Progenitor cell of endocrine pancreas (in vitro differentiated cells): ENCODE results near the gene DOCK2. TPM values are rescaled to one million over a fixed set of nuclear protein-coding genes. Genes with fewer than 3 reads are reported as not detected.

Source experiments
- DNase-seq: peaks from one replicate; pipeline ENCODE4 v3.0.0; 2021; ENCODE audit warnings: low spot score; ENCODE audit not compliant: unreplicated experiment
- H3K27ac Mint-ChIP-seq: 2 replicates; pipeline ENCODE4 v1.8.0; 2021; ENCODE audit warnings: mild to moderate bottlenecking, moderate library complexity, mixed read lengths
- H3K27me3 Mint-ChIP-seq: 2 replicates; pipeline ENCODE4 v1.8.0; 2021; ENCODE audit warnings: mixed read lengths
- H3K36me3 Mint-ChIP-seq: 2 replicates; pipeline ENCODE4 v1.8.0; 2022; ENCODE audit warnings: mixed read lengths; ENCODE audit not compliant: insufficient read depth
- H3K4me1 Mint-ChIP-seq: 2 replicates; pipeline ENCODE4 v1.8.0; 2021; ENCODE audit warnings: low read depth, mixed read lengths
- H3K4me3 Mint-ChIP-seq: 2 replicates; pipeline ENCODE4 v1.8.0; 2021; ENCODE audit warnings: low read depth, mild to moderate bottlenecking, moderate library complexity, mixed read lengths
- H3K9me3 Mint-ChIP-seq: 2 replicates; pipeline ENCODE4 v1.8.0; 2021; ENCODE audit warnings: low read depth, mixed read lengths
- CTCF ChIP-seq: fragments of 200-600 bp; sonication (generic); IDR thresholded peaks from one replicate; pipeline ENCODE4 v1.5.0; 2021; ENCODE audit warnings: antibody characterized with exemption, mild to moderate bottlenecking; ENCODE audit not compliant: unreplicated experiment
- total RNA-seq: library from RNA; stranded (reverse); gene quantifications from 2 replicates; pipeline ENCODE4 v1.2.1, GENCODE V29; 2021

DOCK2 gene
- total RNA-seq, 1 donor from 2014 or later: not detected

DNA sequence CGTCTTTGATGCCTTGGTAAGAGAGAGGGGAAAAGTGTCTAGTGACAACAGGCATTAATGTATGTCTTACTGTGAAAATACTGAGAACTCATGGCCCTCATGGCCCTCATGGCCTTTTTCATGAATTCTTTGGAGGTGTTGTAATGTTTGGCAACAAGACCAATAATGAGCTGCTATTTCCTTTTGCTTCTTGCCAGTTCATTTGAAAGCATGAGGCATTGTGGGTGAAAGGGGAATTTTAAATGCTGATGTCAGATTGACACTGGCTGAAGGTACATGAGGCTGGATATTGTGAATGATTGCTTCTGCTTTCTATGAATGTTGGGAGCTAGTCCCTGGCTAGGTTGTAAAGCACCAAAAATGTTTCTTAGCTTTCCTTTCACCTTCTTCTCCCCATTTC, 79.2 kb downstream of the DOCK2 start:
- Mint-ChIP-seq H3K4me3 (no peak overlapping the region), H3K27ac (no peak overlapping the region), H3K27me3 (peaks cover 54% of the 10 kb centered on the region), H3K36me3 (no peaks in the 10 kb centered on the region), H3K4me1 (no peaks in the 10 kb centered on the region), H3K9me3 (no peaks in the 10 kb centered on the region)
- no peak for TF ChIP-seq CTCF
- no peak for DNase-seq

DNA sequence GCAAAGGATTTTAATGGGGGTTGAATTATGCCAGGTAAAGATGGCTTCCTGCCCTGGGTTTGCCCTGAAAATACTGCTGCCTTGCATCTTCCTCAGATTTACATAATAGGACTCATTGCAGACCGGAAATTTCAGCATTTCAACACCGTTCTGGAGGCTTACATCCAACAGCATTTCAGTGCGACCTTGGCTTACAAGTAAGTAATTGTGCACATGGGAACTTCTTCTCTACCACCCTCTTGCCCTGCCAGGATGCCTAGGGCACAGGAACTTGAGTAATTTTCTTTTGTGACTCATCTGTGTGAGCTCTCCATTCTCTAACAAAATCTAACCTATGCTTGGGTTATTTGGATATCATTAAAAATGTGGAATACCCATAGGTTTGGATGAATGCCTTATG, 80.2 kb downstream of the DOCK2 start:
- peaks cover 53% of the 10 kb centered on the region for H3K27me3 Mint-ChIP-seq
- no peaks in the 10 kb centered on the region for H3K9me3 Mint-ChIP-seq
- no peak for TF ChIP-seq CTCF
- no peaks in the 10 kb centered on the region for H3K4me1 Mint-ChIP-seq
- no peak overlapping the region for H3K27ac Mint-ChIP-seq
- H3K4me3 Mint-ChIP-seq: no peak overlapping the region
- no peak for DNase-seq
- no peaks in the 10 kb centered on the region for H3K36me3 Mint-ChIP-seq

- Mint-ChIP-seq H3K9me3 (no peaks in the 10 kb centered on the region), H3K4me3 (no peak overlapping the region), H3K4me1 (no peaks in the 10 kb centered on the region), H3K27me3 (peaks cover 55% of the 10 kb centered on the region), H3K27ac (no peak overlapping the region), H3K36me3 (no peaks in the 10 kb centered on the region)
- no peak for DNase-seq
- no peak for TF ChIP-seq CTCF
These were observed 82.6 kb downstream of the DOCK2 start for GRCh38 chr5:169719360-169720314.

GRCh38 chr5:169721771-169722170, 84.7 kb downstream of the DOCK2 start:
- no peak overlapping the region for H3K27ac Mint-ChIP-seq
- H3K27me3 Mint-ChIP-seq: peaks cover 43% of the 10 kb centered on the region
- TF ChIP-seq CTCF: no peak
- H3K9me3 Mint-ChIP-seq: no peaks in the 10 kb centered on the region
- H3K36me3 Mint-ChIP-seq: no peaks in the 10 kb centered on the region
- H3K4me1 Mint-ChIP-seq: no peaks in the 10 kb centered on the region
- no peak overlapping the region for H3K4me3 Mint-ChIP-seq
- no peak for DNase-seq

DNA sequence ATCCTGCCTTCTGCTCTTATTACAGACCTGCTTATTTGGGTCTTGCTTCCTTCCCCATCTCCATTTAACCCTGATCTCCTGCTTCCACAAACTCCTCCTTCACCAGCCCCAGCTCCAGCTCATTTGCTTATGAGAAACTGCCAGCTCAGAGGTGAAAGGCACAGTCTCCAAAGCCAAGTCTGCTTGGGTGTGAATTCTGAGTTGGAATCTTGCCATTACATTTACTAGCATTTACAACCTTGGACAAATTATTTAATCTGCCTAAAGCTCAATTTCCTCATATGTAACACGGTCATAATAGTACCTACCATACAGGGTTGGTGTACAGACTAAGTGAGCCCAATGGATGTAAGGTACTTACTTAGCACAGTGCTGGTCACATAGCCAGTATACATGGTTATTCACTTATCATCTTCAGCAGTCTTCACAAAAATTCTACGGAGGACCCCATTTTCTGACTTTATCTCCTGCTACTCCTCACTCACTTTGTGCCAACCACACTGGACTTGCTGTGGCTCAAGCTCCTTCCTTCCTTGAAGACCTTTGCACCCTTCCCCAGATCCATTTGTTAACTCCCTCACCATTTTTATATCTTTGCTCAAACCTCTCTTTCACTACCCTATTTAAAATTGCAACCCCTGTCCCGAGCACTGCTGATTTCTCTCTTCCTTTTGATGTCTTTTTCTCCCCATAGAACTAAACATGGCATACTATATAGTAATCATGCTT, 86.2 kb downstream of the DOCK2 start:
- Mint-ChIP-seq H3K4me1 (no peaks in the 10 kb centered on the region), H3K27me3 (peaks cover 50% of the 10 kb centered on the region), H3K4me3 (no peak overlapping the region), H3K36me3 (no peaks in the 10 kb centered on the region), H3K27ac (no peak overlapping the region), H3K9me3 (no peaks in the 10 kb centered on the region)
- DNase-seq: no peak
- no peak for TF ChIP-seq CTCF
